HCT116 (cell line): ENCODE data around the gene PPP1R12B.

Experiments
- CBX3 ChIP-seq: IDR thresholded peaks from 2 replicates; pipeline ENCODE4 v1.6.1; 2012; ENCODE audit warnings: low read depth
- CEBPB ChIP-seq: IDR thresholded peaks from 2 replicates; pipeline ENCODE4 v1.6.1; 2012; ENCODE audit warnings: low read depth
- CTCF ChIP-seq, 3 experiments: fragments of 200-600 bp in 1 of 3; sonication (generic) in 1 of 3; IDR thresholded peaks in 2 of 3; conservative IDR thresholded peaks in 1 of 3; 2 replicates each; pipeline ENCODE4 v1.5.1; 2012 to 2017; ENCODE audit warnings: low read depth in 2 of 3, low read length in 2 of 3, antibody characterized with exemption in 1 of 3, borderline replicate concordance in 1 of 3, control low read depth in 1 of 3, mild to moderate bottlenecking in 1 of 3, mixed read lengths in 1 of 3, mixed run types in 1 of 3, moderate library complexity in 1 of 3; ENCODE audit not compliant: insufficient read depth in 1 of 3
- EGR1 ChIP-seq: IDR thresholded peaks from 2 replicates; pipeline ENCODE4 v1.6.1; 2012; ENCODE audit warnings: low read depth
- EZH2 ChIP-seq: fragments of 200-600 bp; sonication (generic); IDR thresholded peaks from 2 replicates; pipeline ENCODE4 v1.6.1; 2017; ENCODE audit warnings: antibody characterized with exemption, mixed run types
- EZH2phosphoT487 ChIP-seq: fragments of 200-600 bp; IDR thresholded peaks from 2 replicates; pipeline ENCODE4 v1.6.1; 2018; ENCODE audit warnings: antibody characterized with exemption, borderline replicate concordance
- MAX ChIP-seq: IDR thresholded peaks from 2 replicates; pipeline ENCODE4 v1.6.1; 2012
- POLR2A ChIP-seq: IDR thresholded peaks from 2 replicates; pipeline ENCODE4 v1.7.0; 2011; ENCODE audit warnings: borderline replicate concordance; ENCODE audit not compliant: insufficient read depth, insufficient read length; ENCODE audit errors: extremely low read depth
- POLR2AphosphoS5 ChIP-seq: IDR thresholded peaks from 2 replicates; pipeline ENCODE4 v1.6.1; 2011; ENCODE audit warnings: mild to moderate bottlenecking, low read depth, low read length, moderate library complexity
- REST ChIP-seq: IDR thresholded peaks from 2 replicates; pipeline ENCODE4 v1.6.1; 2012; ENCODE audit warnings: low read depth
- ZBTB33 ChIP-seq: IDR thresholded peaks from 2 replicates; pipeline ENCODE4 v1.6.1; 2011; ENCODE audit warnings: mild to moderate bottlenecking, low read length, moderate library complexity; ENCODE audit not compliant: insufficient replicate concordance; ENCODE audit errors: extremely low read depth
- ZNF274 ChIP-seq: fragments of 200-500 bp; sonication (Bioruptor generic); IDR thresholded peaks from 2 replicates; pipeline ENCODE4 v1.6.1; 2014; ENCODE audit warnings: mild to moderate bottlenecking, low read depth, low read length, inconsistent platforms

- TF ChIP-seq CTCF (IDR thresholded peaks at IDR 0.05 in 2 of 3, conservative IDR thresholded peaks at IDR 0.05 in 1 of 3; ENCODE audit: borderline replicate concordance in 1 of 3, insufficient read depth in 1 of 3, low read depth in 2 of 3, low read length in 2 of 3) (no peak), EZH2phosphoT487 (no peak), MAX (no peak), POLR2A (no peak), EGR1 (no peak), POLR2AphosphoS5 (no peak), EZH2 (no peak), ZNF274 (no peak), CBX3 (no peak), ZBTB33 (no peak), CEBPB (no peak), REST (no peak)
Observed at GRCh38 chr1:202411422-202411821, 62.9 kb downstream of the PPP1R12B start.
